ENCODE measurements around the gene RPS6KB2. TPM values are rescaled to one million over a fixed set of nuclear protein-coding genes. Genes with fewer than 3 reads are reported as not detected.
"Not testable (repeated sequence)": the region's sequence is repeated elsewhere in the genome, so short reads cannot be mapped to it uniquely, and the experiment has no call there.

Gene RPS6KB2
- polyA plus RNA-seq, 10 donors = 23.0 to 43.8 (median 34.0) TPM

- DNase-seq = peak in 1 of 3 donors; percentile 52
These were observed 31.5 kb upstream of the RPS6KB2 start for GRCh38 chr11:67396587-67397389.

GRCh38 chr11:67397536-67397935 lies 30.8 kb upstream of the RPS6KB2 start:
- peak in 1 of 3 donors; percentile 43 for DNase-seq

DNA sequence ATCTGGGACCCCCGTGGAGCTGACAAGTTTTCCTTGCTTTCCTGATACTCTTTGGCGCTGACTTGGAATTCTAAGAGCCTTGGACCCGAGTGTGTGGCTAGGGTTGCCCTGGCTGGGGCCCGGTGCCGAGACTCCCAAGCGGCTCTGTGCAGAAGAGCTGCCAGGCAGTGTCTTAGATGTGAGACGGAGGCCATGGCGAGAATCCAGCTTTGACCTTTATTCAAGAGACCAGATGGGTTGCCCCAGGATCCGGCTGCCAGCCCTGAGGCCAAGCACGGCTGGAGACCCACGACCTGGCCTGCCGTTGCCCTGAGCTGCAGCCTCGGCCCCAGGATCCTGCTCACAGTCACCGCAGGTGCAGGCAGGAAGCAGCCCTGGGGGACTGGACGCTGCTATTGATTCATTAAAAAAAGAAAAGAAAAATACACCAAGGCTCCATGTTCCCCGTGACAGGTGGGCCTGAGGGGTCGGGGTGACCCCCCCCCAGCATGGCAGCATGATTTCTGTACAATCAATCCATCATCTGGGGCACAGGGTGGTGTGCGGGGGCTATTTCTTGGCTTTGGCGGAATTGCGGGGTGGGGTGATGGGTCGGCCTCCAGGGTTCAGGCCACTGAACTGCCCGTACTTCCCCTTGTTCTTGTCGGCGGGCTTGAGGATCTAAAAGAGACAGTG lies 30.2 kb upstream of the RPS6KB2 start:
- DNase-seq = no peak

DNA sequence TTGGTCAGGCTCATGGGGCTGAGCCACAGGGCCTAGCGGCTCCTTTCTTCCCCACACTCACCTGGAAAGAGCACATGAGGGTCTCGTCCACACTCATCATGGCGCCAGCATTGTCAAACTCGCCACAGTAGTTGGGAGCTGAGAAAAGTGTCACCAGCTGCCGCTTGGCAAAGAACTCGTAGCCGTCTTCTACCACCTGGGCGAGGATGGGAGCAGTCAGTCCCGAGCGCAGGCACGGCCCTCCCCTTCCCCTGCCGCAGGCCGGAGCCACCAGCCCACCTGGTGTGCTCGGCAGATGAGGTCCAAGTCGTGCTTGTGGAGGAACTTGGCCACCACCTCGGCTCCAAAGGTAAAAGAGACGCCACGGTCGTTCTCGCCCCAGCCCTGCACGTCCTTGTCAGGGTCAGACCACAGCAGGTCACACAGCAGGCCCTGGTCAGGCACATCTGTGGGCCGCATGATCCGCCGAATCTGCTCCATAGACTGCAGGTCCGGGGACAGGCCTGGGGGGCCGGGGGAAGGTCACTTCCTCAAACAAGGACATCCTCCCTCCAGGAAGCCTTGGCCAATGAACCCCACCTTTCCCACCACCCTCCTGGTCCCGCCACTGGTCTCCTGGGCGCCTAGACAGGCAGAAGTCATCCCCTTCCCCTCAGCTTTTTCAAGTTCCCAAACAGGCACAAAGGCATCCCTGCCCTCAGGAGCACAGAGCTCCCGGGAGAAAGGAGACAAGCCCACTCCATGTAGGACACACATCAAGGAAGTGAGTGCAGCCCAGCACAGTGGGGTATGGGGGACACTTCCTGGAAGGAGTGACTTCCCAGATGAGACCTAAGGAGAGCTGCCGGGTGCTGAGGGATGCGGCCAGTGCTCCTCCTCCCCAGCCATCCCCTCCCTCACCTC lies 29.4 kb upstream of the RPS6KB2 start:
- no peak for DNase-seq

DNA sequence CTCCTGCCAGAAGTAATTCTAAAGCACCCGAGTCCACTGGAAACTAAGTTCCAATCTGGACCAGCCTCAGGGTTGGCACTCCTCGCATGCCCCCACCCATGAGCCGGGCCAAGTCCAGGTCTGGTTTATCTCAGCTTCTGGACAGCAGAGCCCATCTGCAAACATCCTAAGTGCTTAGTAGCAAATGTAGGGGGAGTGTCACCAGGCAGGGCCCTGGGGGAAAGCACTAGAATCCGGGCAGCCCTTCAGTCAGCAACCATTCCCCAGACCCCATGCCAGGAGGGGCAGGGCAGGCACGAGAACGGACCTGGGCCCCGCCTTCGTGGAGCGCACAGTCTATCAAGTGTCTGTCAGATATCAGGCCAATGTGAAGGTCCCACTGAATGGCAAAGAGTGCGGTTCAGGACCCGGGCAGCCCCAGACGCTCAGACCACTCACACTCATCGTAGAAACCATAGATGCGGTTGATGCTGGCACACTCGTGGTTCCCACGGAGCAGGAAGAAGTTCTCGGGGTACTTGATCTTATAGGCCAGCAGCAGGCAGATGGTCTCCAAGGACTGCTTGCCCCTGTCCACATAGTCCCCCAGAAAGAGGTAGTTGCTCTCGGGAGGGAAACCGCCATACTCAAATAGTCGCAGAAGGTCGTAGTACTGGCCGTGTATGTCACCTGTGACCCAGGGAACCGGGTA lies 27.9 kb upstream of the RPS6KB2 start:
- no peak for DNase-seq

GRCh38 chr11:67400942-67401494 lies 27.3 kb upstream of the RPS6KB2 start:
- DNase-seq = no peak

DNA sequence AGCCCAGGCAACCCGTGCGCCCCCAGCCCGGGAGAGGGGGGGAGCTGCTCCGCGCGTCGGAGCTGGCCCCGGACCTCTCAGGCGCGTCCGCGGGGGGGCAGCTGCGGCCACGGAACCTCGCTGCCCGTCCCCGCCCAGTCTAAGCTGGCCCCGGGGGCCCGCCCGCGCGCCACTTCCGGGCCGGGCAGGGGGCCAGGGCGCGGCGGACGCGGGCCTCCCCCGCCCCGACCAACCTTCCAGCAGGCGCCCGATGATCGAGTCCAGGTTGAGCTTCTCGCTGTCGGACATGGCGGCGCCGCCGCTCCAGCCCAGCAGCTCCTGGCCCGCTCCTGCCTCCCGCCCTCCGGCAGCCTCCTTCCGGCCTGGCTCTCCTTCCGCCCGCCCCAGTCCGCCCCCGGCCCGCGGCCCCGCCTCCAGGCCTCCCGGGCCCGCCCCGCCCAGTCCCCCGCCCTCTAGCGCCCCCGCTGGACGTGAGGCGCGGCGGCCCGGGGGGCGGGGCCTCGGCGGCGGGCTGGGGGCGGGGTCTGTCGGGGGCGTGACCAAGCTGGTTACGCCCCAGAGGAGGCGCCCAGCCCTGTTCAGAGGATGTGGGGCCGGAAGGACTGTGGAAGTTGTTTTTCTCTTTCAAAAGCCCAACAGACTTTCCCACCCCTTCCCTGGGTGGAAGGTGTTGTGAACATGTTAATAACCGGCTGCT lies 26.7 kb upstream of the RPS6KB2 start, which contains the start of gene PPP1CA:
TSS of gene PPP1CA (minus strand) at position 364 of the 697 bp plus-strand sequence. CDS start at position 288, 76 bp downstream.
- DNase-seq = peak; percentile 90 to 95 (median 91)

GRCh38 chr11:67402192-67402839 lies 26.0 kb upstream of the RPS6KB2 start:
- not testable (repeated sequence) for DNase-seq

DNA sequence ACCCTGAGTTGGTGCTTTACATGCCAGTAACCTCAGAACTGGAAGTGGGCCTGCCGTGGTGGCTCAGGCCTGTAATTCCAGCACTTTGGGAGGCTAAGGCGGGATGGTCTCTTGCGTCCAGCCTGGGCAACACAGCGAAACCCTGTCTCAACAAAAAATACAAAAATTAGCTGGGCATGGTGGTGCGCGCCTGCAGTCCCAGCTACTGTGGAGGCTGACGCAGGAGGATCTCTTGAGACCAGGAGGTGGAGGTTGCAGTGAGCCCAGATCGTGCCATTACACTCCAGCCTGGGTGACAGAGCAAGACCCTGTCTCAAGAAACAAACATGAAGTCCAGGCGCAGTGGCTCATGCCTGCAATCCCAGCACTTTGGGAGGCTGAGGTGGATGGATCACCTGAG lies 25.2 kb upstream of the RPS6KB2 start:
- not testable (repeated sequence) for DNase-seq

- no peak for DNase-seq
These were observed 23.6 kb upstream of the RPS6KB2 start for GRCh38 chr11:67404515-67405195.

- DNase-seq = no peak
These were observed 23.1 kb upstream of the RPS6KB2 start for GRCh38 chr11:67405196-67405567.

GRCh38 chr11:67405688-67406339 lies 22.5 kb upstream of the RPS6KB2 start:
- no peak for DNase-seq

DNA sequence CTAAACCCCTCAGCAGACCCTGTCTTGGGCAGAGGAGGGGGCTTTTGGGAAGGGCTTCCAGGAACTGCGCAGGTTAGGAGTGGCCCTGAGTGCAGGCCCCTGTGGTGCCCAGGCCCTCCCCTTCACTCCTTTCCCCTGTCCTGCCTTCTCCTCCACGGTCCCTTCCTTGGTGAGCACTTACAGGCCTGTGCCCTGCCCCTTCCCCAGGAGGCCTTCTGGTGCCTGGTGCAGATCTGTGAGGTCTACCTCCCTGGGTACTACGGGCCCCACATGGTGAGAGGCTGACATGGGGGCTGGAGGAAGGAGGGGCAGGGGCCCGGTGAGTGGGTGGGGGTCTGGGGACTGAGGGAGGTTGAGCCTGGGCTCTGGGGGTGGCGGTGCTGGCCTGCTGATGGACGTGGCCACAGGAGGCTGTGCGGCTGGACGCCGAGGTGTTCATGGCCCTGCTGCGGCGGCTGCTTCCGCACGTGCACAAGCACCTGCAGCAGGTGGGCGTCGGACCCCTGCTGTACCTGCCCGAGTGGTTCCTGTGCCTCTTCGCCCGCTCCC lies 21.8 kb upstream of the RPS6KB2 start:
- no peak for DNase-seq

DNA sequence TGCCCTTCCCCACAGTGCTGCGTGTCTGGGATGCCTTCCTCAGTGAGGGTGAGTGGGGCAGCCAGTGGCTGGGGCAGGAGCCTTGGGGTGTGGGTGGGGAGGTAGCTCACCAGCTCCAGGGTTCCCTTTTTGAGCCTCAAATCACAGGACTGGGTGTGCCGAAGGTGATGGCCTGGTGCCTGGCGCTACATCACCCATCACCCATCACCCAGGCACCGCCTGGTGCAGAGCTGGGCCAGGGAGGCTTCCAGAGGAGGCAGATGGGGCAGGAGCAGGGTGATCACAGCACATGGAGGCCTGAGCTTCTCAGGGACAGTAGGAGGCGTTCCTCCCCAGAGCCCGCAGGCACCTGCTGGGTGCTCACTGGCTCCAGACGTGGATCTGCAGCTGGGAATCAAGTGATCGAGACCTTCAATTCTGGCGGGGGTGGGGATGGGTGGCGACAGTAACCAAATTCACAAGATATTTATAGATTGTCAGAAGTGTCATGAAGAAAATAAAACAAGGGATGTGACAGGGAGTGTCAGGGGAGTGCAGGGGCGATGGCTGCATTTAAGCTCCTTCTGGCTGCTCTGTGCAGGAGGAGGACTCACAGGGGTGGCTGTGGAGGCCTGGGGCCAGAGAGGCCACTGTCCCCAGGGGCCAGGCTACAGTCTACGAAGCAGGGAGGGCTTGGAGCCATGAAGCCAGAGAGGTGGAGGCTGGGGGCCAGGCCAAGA lies 21.2 kb upstream of the RPS6KB2 start:
- no peak for DNase-seq

- DNase-seq = no peak
These were observed 20.6 kb upstream of the RPS6KB2 start for GRCh38 chr11:67407688-67408163.

DNA sequence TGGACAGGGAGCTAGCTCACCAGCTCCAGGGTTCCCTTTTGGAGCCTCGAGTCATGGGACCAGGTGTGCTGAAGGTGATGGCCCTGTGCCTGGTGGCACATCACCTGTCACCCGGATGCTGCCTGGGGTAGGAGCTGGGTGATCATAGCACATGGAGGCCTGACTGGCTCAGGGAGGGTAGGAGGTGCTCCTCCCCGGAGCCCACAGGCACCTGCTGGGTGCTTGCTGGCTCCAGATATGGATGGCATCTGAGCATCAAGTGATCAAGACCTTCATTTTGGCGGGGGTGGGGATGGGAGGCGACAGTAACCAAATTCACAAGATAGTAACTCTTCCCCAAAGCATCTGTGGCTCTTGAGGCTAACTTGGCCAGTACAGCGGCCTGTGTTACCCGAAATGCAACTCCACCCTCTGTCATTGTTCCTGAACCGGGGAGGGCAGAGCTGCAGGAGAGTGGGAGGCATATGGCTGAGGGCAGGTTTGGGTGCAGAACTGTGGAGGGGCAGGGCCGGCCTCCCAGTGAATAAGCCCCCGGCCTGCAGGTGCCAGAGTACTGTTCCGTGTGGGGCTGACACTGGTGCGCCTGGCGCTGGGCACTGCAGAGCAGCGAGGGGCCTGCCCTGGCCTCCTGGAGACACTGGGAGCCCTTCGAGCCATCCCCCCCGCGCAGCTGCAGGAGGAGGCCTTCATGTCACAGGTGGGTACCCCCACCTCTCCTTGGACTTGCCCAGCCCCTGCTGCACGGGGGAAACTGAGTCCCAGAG lies 19.7 kb upstream of the RPS6KB2 start:
- DNase-seq = no peak

DNA sequence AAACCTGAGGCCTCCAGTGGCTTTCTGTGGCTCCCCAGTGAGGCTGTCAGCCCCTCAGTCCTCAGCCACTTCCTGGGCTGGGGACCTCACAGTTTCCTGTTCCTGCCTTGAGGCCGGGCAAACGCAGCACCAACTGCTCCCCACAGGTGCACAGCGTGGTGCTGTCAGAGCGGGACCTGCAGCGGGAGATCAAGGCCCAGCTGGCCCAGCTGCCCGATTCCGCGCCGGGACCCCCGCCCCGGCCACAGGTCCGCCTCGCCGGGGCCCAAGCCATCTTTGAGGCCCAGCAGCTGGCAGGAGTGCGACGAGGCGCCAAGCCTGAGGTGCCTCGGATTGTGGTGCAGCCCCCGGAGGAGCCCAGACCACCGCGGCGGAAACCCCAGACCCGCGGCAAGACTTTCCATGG lies 19.0 kb upstream of the RPS6KB2 start:
- DNase-seq = no peak
